SK-N-SH treated with all-trans-retinoic acid at 6 μM for 48 hours (cell line): Measurements from ENCODE around the gene SLMAP.

Source experiments
- BACH2 ChIP-seq: fragments of 250-450 bp; sonication (Bioruptor Pico); IDR thresholded peaks from 2 replicates; pipeline ENCODE4 v1.9.0; 2021; ENCODE audit warnings: mild to moderate bottlenecking, borderline replicate concordance
- CSDC2 ChIP-seq: fragments of 250-450 bp; sonication (Bioruptor Pico); IDR thresholded peaks from 2 replicates; pipeline ENCODE4 v1.5.0; 2020; ENCODE audit warnings: mild to moderate bottlenecking, moderate library complexity
- GLIS3 ChIP-seq: fragments of 250-450 bp; sonication (Bioruptor Pico); IDR thresholded peaks from 2 replicates; pipeline ENCODE4 v1.5.0; 2020; ENCODE audit warnings: mild to moderate bottlenecking, moderate library complexity
- ISL1 ChIP-seq: fragments of 250-450 bp; sonication (Bioruptor Pico); IDR thresholded peaks from 2 replicates; pipeline ENCODE4 v2.1.2; 2022; ENCODE audit warnings: mild to moderate bottlenecking, moderate library complexity
- SNAI2 ChIP-seq: fragments of 250-450 bp; sonication (Bioruptor Pico); IDR thresholded peaks from 2 replicates; pipeline ENCODE4 v1.5.0; 2020; ENCODE audit warnings: mild to moderate bottlenecking, moderate library complexity
- TCF4 ChIP-seq: fragments of 250-450 bp; sonication (Bioruptor Pico); IDR thresholded peaks from 2 replicates; pipeline ENCODE4 v1.8.0; 2021; ENCODE audit warnings: mild to moderate bottlenecking, moderate library complexity, borderline replicate concordance
- TSHZ2 ChIP-seq: fragments of 250-450 bp; sonication (Bioruptor Pico); IDR thresholded peaks from 2 replicates; pipeline ENCODE4 v1.5.0; 2020; ENCODE audit warnings: mild to moderate bottlenecking, moderate library complexity
- ZFP30 ChIP-seq: fragments of 450-650 bp; formaldehyde crosslinking; IDR thresholded peaks from 2 replicates; pipeline ENCODE4 v1.5.0; 2022; ENCODE audit warnings: mild to moderate bottlenecking, moderate library complexity
- ZNF565 ChIP-seq: fragments of 450-650 bp; formaldehyde crosslinking; conservative IDR thresholded peaks from 2 replicates; pipeline ENCODE4 v1.5.0; 2020; ENCODE audit warnings: low read depth, mild to moderate bottlenecking, moderate library complexity
- TF ChIP-seq, protein P1 (sequence below): fragments of 250-450 bp; sonication (Bioruptor Pico); IDR thresholded peaks from 2 replicates; pipeline ENCODE4 v1.5.1; 2020; ENCODE audit warnings: low read depth, mild to moderate bottlenecking, moderate library complexity

GRCh38 chr3:57942388-57942787 lies 186.3 kb downstream of the SLMAP start:
- TF ChIP-seq, protein P1, sequence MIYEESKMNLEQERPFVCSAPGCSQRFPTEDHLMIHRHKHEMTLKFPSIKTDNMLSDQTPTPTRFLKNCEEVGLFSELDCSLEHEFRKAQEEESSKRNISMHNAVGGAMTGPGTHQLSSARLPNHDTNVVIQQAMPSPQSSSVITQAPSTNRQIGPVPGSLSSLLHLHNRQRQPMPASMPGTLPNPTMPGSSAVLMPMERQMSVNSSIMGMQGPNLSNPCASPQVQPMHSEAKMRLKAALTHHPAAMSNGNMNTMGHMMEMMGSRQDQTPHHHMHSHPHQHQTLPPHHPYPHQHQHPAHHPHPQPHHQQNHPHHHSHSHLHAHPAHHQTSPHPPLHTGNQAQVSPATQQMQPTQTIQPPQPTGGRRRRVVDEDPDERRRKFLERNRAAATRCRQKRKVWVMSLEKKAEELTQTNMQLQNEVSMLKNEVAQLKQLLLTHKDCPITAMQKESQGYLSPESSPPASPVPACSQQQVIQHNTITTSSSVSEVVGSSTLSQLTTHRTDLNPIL (CRISPR knock-in tag): no peak
- no peak for TF ChIP-seq ZFP30 (CRISPR knock-in tag)
- no peak for TF ChIP-seq BACH2 (CRISPR knock-in tag)
- TF ChIP-seq ZNF565 (CRISPR knock-in tag): no peak
- TF ChIP-seq ISL1 (CRISPR knock-in tag): no peak
- TF ChIP-seq CSDC2 (CRISPR knock-in tag): no peak
- no peak for TF ChIP-seq TSHZ2 (CRISPR knock-in tag)
- TF ChIP-seq TCF4 (CRISPR knock-in tag): no peak
- no peak for TF ChIP-seq GLIS3 (CRISPR knock-in tag)
- no peak for TF ChIP-seq SNAI2
